H9 (cell line): ENCODE results near the gene ELFN1. TPM values are rescaled to one million over a fixed set of nuclear protein-coding genes. Genes with fewer than 3 reads are reported as not detected.

Experiments
- DNase-seq: peaks from one replicate; pipeline ENCODE4 v3.0.0-alpha.2; 2017
- H2AFZ ChIP-seq: one replicate; pipeline ENCODE4 v1.6.1; 2013; ENCODE audit warnings: mild to moderate bottlenecking, low read length, control low read depth, moderate library complexity
- H2AK5ac ChIP-seq: 2 replicates; pipeline ENCODE4 v1.6.1; 2013; ENCODE audit warnings: low read length, control low read depth, mixed read lengths; ENCODE audit not compliant: insufficient read length
- H2BK120ac ChIP-seq: one replicate; pipeline ENCODE4 v1.6.1; 2013; ENCODE audit warnings: low read depth, mild to moderate bottlenecking, low read length, control low read depth, inconsistent platforms; ENCODE audit not compliant: poor library complexity, severe bottlenecking
- H2BK12ac ChIP-seq: 2 replicates; pipeline ENCODE4 v1.6.1; 2013; ENCODE audit warnings: low read length, control low read depth, mixed read lengths, low read depth; ENCODE audit not compliant: insufficient read length
- H2BK15ac ChIP-seq: 2 replicates; pipeline ENCODE4 v1.6.1; 2013; ENCODE audit warnings: low read depth, low read length, control low read depth
- H2BK20ac ChIP-seq: one replicate; pipeline ENCODE4 v1.6.1; 2013; ENCODE audit warnings: low read depth, mild to moderate bottlenecking, low read length, control low read depth, inconsistent platforms; ENCODE audit not compliant: poor library complexity, severe bottlenecking
- H2BK5ac ChIP-seq: 2 replicates; pipeline ENCODE4 v1.6.1; 2013; ENCODE audit warnings: low read length, control low read depth, mixed read lengths; ENCODE audit not compliant: insufficient read length
- H3K14ac ChIP-seq: 2 replicates; pipeline ENCODE4 v1.6.1; 2013; ENCODE audit warnings: low read length, control low read depth; ENCODE audit not compliant: insufficient read depth
- H3K18ac ChIP-seq: 2 replicates; pipeline ENCODE4 v1.6.1; 2013; ENCODE audit warnings: low read depth, mild to moderate bottlenecking, mixed read lengths, low read length, control low read depth; ENCODE audit not compliant: insufficient read length
- H3K23ac ChIP-seq: 2 replicates; pipeline ENCODE4 v1.6.1; 2013; ENCODE audit warnings: low read length, control low read depth, mixed read lengths, low read depth; ENCODE audit not compliant: insufficient read length
- H3K23me2 ChIP-seq: 2 replicates; pipeline ENCODE4 v1.6.1; 2013; ENCODE audit warnings: low read depth, mild to moderate bottlenecking, mixed read lengths, low read length, control low read depth; ENCODE audit not compliant: insufficient read length, poor library complexity, severe bottlenecking
- H3K27ac ChIP-seq: 2 replicates; pipeline ENCODE4 v1.5.1; 2013; ENCODE audit warnings: low read length, control low read depth, mixed read lengths, low read depth; ENCODE audit not compliant: insufficient read length
- H3K27me3 ChIP-seq: 2 replicates; pipeline ENCODE4 v1.6.1; 2013; ENCODE audit warnings: low read length, control low read depth, inconsistent platforms; ENCODE audit not compliant: insufficient read depth
- H3K4ac ChIP-seq: 2 replicates; pipeline ENCODE4 v1.6.1; 2013; ENCODE audit warnings: low read depth, mild to moderate bottlenecking, control low read depth, inconsistent platforms, low read length, moderate library complexity
- H3K4me1 ChIP-seq: 2 replicates; pipeline ENCODE4 v1.6.1; 2013; ENCODE audit warnings: low read length, control low read depth, inconsistent platforms; ENCODE audit not compliant: insufficient read depth
- H3K4me2 ChIP-seq: 2 replicates; pipeline ENCODE4 v1.6.1; 2013; ENCODE audit warnings: low read length, control low read depth, mixed read lengths; ENCODE audit not compliant: insufficient read length, insufficient read depth
- H3K56ac ChIP-seq: 2 replicates; pipeline ENCODE4 v1.6.1; 2013; ENCODE audit warnings: low read depth, mild to moderate bottlenecking, mixed read lengths, low read length, control low read depth; ENCODE audit not compliant: insufficient read length
- H3K79me1 ChIP-seq: 2 replicates; pipeline ENCODE4 v1.6.1; 2013; ENCODE audit warnings: low read depth, mild to moderate bottlenecking, moderate library complexity, low read length, control low read depth, inconsistent platforms; ENCODE audit not compliant: insufficient read depth, poor library complexity, severe bottlenecking
- H3K79me2 ChIP-seq: 2 replicates; pipeline ENCODE4 v1.6.1; 2013; ENCODE audit warnings: low read length, control low read depth, inconsistent platforms; ENCODE audit not compliant: insufficient read depth
- H3K9ac ChIP-seq: 2 replicates; pipeline ENCODE4 v1.6.1; 2013; ENCODE audit warnings: low read length, control low read depth, mixed read lengths; ENCODE audit not compliant: insufficient read length; ENCODE audit errors: extremely low read depth
- H3K9me3 ChIP-seq: one replicate; pipeline ENCODE4 v1.6.1; 2013; ENCODE audit warnings: low read depth, low read length, inconsistent platforms; ENCODE audit not compliant: control insufficient read depth
- H3T11ph ChIP-seq: one replicate; pipeline ENCODE4 v1.6.1; 2013; ENCODE audit warnings: mild to moderate bottlenecking, low read length, control low read depth, inconsistent platforms
- H4K20me1 ChIP-seq: one replicate; pipeline ENCODE4 v1.6.1; 2013; ENCODE audit not compliant: control insufficient read depth, insufficient read length, insufficient read depth
- H4K5ac ChIP-seq: 2 replicates; pipeline ENCODE4 v1.6.1; 2013; ENCODE audit warnings: low read depth, mild to moderate bottlenecking, mixed read lengths, low read length, control low read depth; ENCODE audit not compliant: insufficient read length
- H4K8ac ChIP-seq: replicated peaks from 2 replicates; pipeline ENCODE4 v1.6.1; 2013; ENCODE audit warnings: low read length, control low read depth, mixed read lengths, low read depth; ENCODE audit not compliant: insufficient read length
- H4K91ac ChIP-seq: 2 replicates; pipeline ENCODE4 v1.6.1; 2013; ENCODE audit warnings: low read depth, mild to moderate bottlenecking, moderate library complexity, mixed read lengths, low read length, control low read depth; ENCODE audit not compliant: insufficient read length
- H3K27ac Mint-ChIP-seq, 3 experiments: 2 replicates in 2 of 3; 3 replicates in 1 of 3; pipeline ENCODE4 v1.8.0; 2020 to 2021; ENCODE audit warnings: mixed read lengths in 3 of 3, mild to moderate bottlenecking in 1 of 3, moderate library complexity in 1 of 3
- H3K27me3 Mint-ChIP-seq: 2 replicates; pipeline ENCODE4 v1.8.0; 2021; ENCODE audit warnings: low read depth, mild to moderate bottlenecking, moderate library complexity, mixed read lengths
- H3K36me3 Mint-ChIP-seq, 3 experiments: 2 replicates in 2 of 3; 3 replicates in 1 of 3; pipeline ENCODE4 v1.8.0; 2020 to 2021; ENCODE audit warnings: low read depth in 3 of 3, mixed read lengths in 3 of 3; ENCODE audit not compliant: insufficient read depth in 1 of 3
- H3K4me1 Mint-ChIP-seq, 2 experiments: 2 replicates each; pipeline ENCODE4 v1.8.0; 2020; ENCODE audit warnings: mixed read lengths in 2 of 2
- H3K4me3 Mint-ChIP-seq, 2 experiments: 2 replicates in 1 of 2; 3 replicates in 1 of 2; pipeline ENCODE4 v1.8.0; 2020 to 2021; ENCODE audit warnings: mild to moderate bottlenecking in 2 of 2, mixed read lengths in 2 of 2, moderate library complexity in 1 of 2
- H3K9me3 Mint-ChIP-seq, 2 experiments: 2 replicates in 1 of 2; 3 replicates in 1 of 2; pipeline ENCODE4 v1.8.0; 2020; ENCODE audit warnings: mild to moderate bottlenecking in 2 of 2, mixed read lengths in 2 of 2, moderate library complexity in 1 of 2
- CTCF ChIP-seq: fragments of 200-600 bp; sonication (generic); conservative IDR thresholded peaks from 3 replicates; pipeline ENCODE4 v1.8.0; 2021; ENCODE audit warnings: antibody characterized with exemption, mild to moderate bottlenecking
- WGBS: extraction: QIAGEN DNeasy Blood & Tissue Kit; methylation state at CpG from one replicate; pipeline ENCODE4 v1.1.7; 2013; ENCODE audit warnings: missing lambda C conversion rate, low lambda C conversion rate, mixed read lengths; ENCODE audit not compliant: insufficient read length; ENCODE audit errors: extremely low coverage; 5-methylcytosine and 5-hydroxymethylcytosine counted together
- total RNA-seq: library from RNA; stranded (reverse); gene quantifications from 2 replicates; pipeline ENCODE4 v1.2.1, GENCODE V29; 2021

Gene ELFN1
- total RNA-seq, 1 experiment from 2014 or later: 3.7 TPM

DNA sequence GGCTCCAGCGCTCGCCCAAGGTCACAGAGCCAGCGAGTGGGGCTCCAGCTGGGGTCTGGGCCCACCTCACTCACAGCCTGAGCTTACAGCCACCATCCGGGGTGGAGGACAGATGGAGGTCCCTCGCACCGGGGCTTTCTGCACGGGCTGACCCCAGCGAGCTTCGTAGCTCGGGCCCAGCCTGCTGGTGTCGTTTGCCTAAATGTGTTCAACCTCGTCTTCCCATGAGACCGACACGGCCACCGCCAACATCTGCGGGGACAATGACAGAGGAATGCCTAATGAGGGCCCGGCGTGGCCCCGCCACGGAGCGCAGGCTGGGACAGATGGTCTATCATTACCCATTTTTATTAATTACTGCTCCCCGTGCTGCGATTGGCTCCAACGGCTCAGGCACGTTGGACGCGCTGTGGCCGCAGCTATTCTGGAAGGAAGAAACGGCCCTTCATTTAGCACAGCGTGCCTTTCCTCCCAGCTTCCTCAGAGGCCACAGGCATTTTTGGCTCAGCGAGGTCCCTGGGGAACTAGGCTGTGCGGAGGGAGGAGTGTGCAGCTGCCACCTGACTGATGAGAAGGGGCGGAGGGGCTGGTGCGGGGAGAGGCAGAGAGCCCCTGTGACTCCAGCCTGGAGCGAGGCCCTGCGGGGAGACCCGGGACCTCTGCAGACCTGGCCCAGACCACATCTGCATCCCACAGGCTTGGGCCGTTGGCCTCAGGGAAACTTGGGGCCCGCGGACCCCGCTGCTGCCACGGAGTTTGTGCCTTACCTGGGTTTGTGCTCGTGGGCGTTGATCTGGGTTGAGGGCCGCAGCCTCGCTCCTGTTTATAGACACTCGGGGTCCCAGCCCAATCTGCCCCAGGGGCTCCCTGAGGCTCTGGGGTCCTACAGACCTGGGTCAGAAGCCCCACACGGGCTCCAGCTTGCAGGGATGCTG is 22.9 kb upstream of the ELFN1 start:
- Histone ChIP-seq H2BK15ac (no peak overlapping the region), H3T11ph (no peak overlapping the region), H2BK120ac (no peak overlapping the region), H3K4ac (no peak overlapping the region), H4K91ac (no peak overlapping the region), H3K23me2 (no peaks in the 10 kb centered on the region), H3K14ac (no peak overlapping the region), H2BK12ac (no peak overlapping the region), H2BK20ac (no peak overlapping the region), H3K18ac (no peak overlapping the region), H2AFZ (no peak overlapping the region), H4K20me1 (no peaks in the 10 kb centered on the region), H3K79me1 (no peaks in the 10 kb centered on the region), H3K56ac (no peak overlapping the region), H3K4me1 (no peaks in the 10 kb centered on the region), H3K23ac (no peak overlapping the region), H4K5ac (no peak overlapping the region), H3K27me3 (no peaks in the 10 kb centered on the region), H2AK5ac (no peak overlapping the region), H3K79me2 (no peaks in the 10 kb centered on the region), H3K9ac (no peak overlapping the region), H3K4me2 (no peak overlapping the region), H4K8ac (no peak overlapping the region), H2BK5ac (no peak overlapping the region), H3K27ac (no peak overlapping the region), H3K9me3 (no peaks in the 10 kb centered on the region)
- Mint-ChIP-seq H3K27ac (peak overlapping the region in 1 of 3 experiments; percentile 55; a peak in 1 of 7 replicates), H3K9me3 (no peaks in the 10 kb centered on the region), H3K36me3 (no peaks in the 10 kb centered on the region), H3K4me3 (no peak overlapping the region), H3K4me1 (peaks cover 0 to 20% of the 10 kb centered on the region in 2 experiments; a peak in 2 of 4 replicates), H3K27me3 (peaks cover 5% of the 10 kb centered on the region; the same call in 1 of the 2 replicates)
- TF ChIP-seq CTCF: no peak
- no peak for DNase-seq
- WGBS: no CpG with 5 or more reads among the region's 48 CpGs
